HK-2 (cell line): ENCODE measurements around the gene LTB4R.

Source experiments
- DNase-seq: peaks from one replicate; pipeline ENCODE4 v3.0.0-alpha.2; 2018; ENCODE audit not compliant: unreplicated experiment

Gene LTB4R

DNA sequence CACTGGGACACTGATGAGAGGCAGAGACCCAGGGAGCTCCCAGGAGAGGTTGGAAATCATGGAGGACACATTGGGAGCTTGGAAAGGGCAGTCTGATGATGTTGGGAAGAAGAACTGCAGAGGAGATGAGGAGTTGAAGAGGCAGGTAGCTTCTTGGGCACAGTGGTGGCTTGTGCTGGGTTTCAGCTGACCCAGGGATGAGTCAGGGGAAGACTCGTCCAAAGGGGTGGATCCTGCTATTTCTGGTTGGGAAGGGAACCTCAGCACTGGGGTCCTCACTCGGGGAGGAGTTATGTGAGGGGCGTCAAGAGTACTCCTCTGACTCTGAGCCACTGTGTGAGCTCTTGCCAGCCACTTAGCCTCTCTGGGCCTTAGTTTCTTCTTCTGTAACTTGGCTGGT, 12.0 kb downstream of the LTB4R start:
- DNase-seq, result no peak

- DNase-seq, result no peak
Observed at GRCh38 chr14:24324024-24324423, 12.7 kb downstream of the LTB4R start.

- no peak for DNase-seq
Observed at GRCh38 chr14:24325041-24325530, 13.8 kb downstream of the LTB4R start.

- DNase-seq, result no peak
Observed at GRCh38 chr14:24325963-24326362, 14.7 kb downstream of the LTB4R start.

GRCh38 chr14:24327303-24327702, 16.0 kb downstream of the LTB4R start:
- DNase-seq, result no peak

DNA sequence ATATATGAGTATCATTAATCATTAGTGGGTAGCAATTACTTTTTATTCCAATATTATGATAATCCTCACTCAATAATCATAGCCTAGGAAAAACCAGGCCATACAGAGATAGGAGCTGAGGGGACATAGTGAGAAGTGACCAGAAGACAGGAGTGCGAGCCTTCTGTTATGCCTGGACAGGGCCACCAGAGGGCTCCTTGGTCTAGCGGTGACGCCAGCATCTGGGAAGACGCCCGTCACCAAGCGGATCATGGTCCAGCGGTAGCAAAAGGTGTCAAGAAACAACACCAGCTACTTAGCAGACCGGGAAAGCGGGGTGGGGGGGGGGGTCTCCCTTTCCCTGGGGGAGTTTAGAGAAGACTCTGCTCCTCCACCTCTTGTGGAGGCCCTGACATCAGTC, 16.6 kb downstream of the LTB4R start:
- DNase-seq, result peak; percentile 20

GRCh38 chr14:24329073-24329663, 17.9 kb downstream of the LTB4R start:
- DNase-seq, result no peak

GRCh38 chr14:24329736-24330135, 18.4 kb downstream of the LTB4R start:
- DNase-seq, result no peak

DNA sequence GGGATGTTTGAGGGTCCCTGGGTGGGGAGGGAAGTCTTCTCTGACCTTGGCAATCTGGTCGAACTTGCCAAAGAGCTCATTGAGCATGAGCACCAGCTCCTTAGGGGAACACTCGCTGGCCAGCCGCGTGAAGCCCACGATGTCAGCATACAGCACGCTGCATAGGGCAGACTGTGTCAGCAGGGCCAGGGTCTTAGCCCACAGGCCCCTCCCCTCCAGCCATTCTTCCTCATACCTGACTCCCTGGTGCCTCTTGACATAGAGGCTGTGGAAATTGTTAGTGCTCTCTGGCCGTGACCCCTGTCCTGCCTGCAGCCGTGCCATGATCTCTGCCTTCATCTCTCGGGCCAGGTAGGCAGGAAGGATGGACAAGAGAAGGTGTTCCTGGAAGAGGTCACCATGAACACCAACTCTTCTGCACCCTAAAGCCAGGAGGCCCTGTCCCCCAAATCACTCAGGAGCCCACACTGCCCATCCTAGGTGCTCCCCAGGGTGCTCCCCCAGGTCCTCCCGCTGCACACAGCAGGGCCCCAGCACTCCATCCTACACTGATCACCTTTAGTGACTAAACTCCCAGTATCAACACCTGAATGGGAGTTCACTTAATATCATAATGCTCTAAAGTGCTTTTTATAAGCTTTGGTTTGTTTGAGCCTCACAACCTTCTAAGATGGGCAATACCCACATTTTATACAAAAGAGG, 19.8 kb downstream of the LTB4R start:
- no peak for DNase-seq

- DNase-seq, result no peak
Observed at GRCh38 chr14:24331731-24332267, 20.5 kb downstream of the LTB4R start.

- DNase-seq, result peak; percentile 31
Observed at GRCh38 chr14:24332268-24332993, 21.1 kb downstream of the LTB4R start.

GRCh38 chr14:24334431-24335291, 23.4 kb downstream of the LTB4R start, which contains the start of gene ADCY4:
ADCY4 (minus strand) TSS chr14:24335071; CDS start chr14:24334652, 419 bp downstream.
- no peak for DNase-seq

GRCh38 chr14:24335461-24336171, 24.3 kb downstream of the LTB4R start:
- no peak for DNase-seq

GRCh38 chr14:24337144-24337823, 26.0 kb downstream of the LTB4R start:
- no peak for DNase-seq

- DNase-seq, result no peak
Observed at GRCh38 chr14:24337824-24338175, 26.5 kb downstream of the LTB4R start.

DNA sequence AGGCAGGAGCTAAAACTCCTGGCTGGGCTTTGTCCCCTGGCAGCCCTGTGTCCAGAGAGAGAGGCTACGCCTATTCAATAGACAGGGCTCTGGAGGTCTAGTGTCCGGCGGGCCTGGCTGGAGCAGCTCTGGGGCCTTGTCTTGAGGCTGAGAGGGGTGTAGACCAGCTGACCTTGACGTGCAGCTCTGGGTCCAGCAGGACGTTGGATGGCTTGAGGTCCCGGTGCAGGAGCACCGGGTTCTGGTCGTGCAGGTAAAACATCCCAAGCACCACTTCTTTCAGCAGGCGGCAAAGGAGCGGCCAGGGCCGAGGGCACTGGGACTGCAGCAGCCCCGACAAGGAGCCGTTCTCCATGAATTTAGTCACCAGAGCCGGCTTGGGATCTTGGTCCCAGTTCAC, 27.5 kb downstream of the LTB4R start:
- DNase-seq, result no peak

GRCh38 chr14:24339284-24340151, 28.2 kb downstream of the LTB4R start, which contains the start of gene RIPK3:
RIPK3 (minus strand) TSS chr14:24339991; CDS start chr14:24339826, 165 bp downstream.
- no peak for DNase-seq

DNA sequence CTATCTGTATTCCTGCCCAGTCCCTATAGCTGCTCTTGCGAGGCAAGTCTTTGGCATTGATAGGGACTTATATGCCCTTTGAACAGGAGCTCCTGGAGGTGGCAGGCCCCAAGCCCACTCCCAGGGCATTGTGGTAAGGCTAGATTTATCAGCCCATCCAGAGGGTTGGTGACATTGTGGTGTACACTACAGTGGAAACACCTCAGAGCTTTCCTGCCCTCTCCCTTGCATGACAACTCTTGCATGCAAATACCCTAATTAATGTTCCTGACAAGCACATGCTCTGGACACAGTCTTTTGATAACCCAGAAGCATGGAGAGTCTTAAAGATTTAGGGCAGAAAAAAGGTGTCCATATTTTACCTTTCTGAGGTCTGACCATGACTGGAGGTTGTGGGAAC, 29.3 kb downstream of the LTB4R start:
- DNase-seq, result no peak

DNA sequence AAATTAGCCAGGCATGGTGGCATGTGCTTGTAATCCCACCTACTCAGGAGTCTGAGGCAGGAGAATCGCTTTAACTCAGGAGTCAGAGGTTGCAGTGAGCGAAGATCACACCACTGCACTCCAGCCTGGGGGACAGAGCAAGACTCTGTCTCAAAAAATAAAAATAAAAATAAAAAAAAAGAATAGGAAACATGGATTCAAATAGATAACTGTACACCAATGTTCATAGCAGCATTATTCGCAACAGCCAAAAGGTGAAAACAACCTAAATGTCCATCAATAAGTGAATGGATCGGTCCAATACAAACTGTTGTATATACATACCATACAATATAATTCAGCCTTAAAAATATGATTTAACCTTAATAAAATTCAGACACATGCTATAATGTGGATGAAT, 31.6 kb downstream of the LTB4R start:
- DNase-seq, result no peak
